Spleen (tissue), 7 donors: ENCODE results near the gene EPHA7.

Experiments
- POLR2A ChIP-seq, 3 donors: fragments of 450-650 bp; IDR thresholded peaks; one replicate each; pipeline ENCODE4 v1.5.1; 2017; ENCODE audit warnings: antibody characterized with exemption in 3 of 3, mild to moderate bottlenecking in 1 of 3
- POLR2AphosphoS5 ChIP-seq, 3 donors: sonication (generic); formaldehyde crosslinking; IDR thresholded peaks; one replicate each; pipeline ENCODE4 v1.5.1; 2017; ENCODE audit warnings: antibody characterized with exemption in 3 of 3
- TF ChIP-seq, protein P1 (sequence below), 11 experiments: fragments of 200-600 bp in 7 of 11; fragments of 450-650 bp in 4 of 11; sonication (generic) in 4 of 11; IDR thresholded peaks in 8 of 11; conservative IDR thresholded peaks in 3 of 11; 1 replicate in 7 of 11; 2 replicates in 4 of 11; pipeline versions ENCODE4 v1.4.0 to v1.8.0; 2016 to 2021; ENCODE audit warnings: antibody characterized with exemption in 11 of 11, inconsistent platforms in 4 of 11, mild to moderate bottlenecking in 1 of 11
- donor health status: DM: no; HTN: no; CAD: no; lungs with moderate emphysema.
- donor health status: DM: no; HTN: no; CAD: no.
- donor health status: DM: no; HTN: no; CAD: no.

DNA sequence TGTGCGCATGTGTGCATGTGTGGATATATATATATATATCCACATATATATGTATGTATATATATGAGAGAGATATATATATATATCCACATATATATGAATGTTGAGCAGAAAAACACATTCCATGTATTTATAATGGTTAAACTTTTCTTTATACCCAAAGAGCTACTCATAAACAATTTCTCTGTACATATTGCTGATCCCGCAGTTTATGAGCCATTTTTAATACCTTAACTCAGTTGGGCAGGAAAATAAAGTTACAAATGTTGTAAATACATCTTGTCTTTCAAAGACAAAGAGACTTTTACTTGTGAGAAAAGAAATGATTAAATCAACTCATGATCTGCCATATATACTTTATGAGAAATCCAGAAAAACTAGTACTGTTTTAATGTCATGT lies 18.1 kb upstream of the EPHA7 start:
- TF ChIP-seq POLR2AphosphoS5 (IDR thresholded peaks at IDR 0.05) (no peak), POLR2A (IDR thresholded peaks at IDR 0.05) (no peak)
- TF ChIP-seq, protein P1, sequence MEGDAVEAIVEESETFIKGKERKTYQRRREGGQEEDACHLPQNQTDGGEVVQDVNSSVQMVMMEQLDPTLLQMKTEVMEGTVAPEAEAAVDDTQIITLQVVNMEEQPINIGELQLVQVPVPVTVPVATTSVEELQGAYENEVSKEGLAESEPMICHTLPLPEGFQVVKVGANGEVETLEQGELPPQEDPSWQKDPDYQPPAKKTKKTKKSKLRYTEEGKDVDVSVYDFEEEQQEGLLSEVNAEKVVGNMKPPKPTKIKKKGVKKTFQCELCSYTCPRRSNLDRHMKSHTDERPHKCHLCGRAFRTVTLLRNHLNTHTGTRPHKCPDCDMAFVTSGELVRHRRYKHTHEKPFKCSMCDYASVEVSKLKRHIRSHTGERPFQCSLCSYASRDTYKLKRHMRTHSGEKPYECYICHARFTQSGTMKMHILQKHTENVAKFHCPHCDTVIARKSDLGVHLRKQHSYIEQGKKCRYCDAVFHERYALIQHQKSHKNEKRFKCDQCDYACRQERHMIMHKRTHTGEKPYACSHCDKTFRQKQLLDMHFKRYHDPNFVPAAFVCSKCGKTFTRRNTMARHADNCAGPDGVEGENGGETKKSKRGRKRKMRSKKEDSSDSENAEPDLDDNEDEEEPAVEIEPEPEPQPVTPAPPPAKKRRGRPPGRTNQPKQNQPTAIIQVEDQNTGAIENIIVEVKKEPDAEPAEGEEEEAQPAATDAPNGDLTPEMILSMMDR (IDR thresholded peaks at IDR 0.05 in 8 of 11, conservative IDR thresholded peaks at IDR 0.05 in 3 of 11): no peak
